SIG-M5 (cell line): ENCODE measurements around the gene CUL3.
"Not testable (repeated sequence)": the region's sequence is repeated elsewhere in the genome, so short reads cannot be mapped to it uniquely, and the experiment has no call there.

Experiments
- DNase-seq: peaks from one replicate; lab custom pipeline; 2025; lab: John Stamatoyannopoulos, UW

CUL3 gene

DNA sequence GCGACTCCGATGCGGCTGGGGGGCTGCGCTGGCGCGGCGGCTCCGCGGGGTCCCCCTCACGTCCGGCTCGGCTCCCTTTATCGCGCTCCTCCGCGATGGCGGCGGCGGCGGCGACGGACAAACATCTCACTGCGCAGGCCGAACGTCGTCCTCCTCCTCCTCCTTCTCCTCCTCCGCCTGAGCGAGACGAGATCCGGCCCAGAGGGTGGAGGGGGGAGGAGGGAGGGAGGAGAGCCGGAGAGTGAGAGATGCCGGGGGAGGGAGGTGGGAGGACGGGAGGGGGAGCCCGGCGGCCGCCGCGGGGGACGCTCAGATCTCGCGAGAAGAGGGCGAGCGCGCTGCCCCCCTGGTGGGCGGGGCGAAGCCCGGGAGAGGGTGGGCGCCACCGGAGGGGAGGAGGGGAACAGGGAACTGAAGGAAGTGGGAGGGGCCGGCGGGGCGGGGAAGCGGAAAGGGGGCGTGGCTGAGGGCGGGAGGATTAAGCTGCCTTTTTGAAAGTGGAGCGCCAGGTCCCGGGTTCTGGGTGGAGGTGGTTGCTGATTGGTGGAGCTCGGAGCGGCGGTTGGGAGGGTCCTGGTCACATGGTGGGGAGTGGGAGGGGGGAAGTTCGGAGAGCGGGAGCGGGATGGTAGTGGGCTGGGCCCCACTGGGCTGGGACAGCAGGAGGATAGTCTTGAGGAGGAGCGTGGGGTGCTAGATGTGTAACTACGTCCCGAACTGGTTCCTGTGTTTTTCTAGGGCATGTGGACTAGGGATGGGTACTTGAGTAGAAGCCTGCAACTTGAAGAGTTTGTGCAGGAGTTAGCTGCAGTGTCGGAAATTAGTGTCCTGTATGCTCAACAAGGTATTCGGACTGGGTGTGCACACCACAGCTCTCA is at the start of gene CUL3:
CUL3 (minus strand) TSS at position 153 of the 878 bp plus-strand sequence. CDS start 354 bp downstream, outside the sequence.
- DNase-seq, result peak; percentile 77

DNA sequence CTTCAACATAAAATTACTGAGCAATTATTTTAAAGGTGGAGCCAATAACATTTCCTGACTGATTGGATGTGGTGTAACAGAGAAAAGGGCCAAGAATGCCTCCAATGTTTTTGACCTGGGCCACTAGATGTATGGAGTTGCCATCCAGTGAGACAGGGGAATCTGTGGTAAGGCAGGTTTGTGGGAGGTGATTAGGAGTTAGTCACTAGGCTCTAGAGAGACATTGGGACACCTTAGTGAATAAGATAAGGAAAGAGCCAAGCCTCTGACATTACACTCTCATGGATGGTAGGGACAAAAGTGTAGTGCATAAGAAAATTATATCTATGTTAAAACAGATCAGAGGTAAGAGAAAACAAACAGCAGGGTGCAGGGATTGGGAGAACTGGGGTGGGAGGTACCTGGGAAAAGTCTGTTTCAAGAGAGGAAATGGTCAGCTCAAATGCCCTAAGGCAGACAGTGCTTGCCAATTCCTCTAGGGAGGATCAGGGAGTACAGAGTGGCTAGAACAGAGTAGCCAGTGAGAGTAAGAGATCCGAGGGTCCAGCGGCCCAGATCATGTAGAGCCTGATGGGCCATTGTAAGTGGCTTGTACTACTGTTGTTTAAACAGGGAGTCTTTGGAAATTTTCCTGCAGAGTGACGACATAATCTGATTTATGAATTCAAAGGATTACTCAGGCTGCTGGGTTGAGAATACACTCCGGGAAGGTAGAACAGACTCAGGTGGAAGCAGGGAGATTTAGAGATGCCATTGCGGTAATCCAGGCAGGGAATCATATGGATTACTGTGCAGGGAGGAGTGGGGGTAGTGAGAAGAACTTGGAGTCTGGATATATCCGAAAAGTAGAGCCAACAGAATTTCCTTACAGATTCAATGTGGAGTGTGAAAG is 45.7 kb upstream of the CUL3 start:
- DNase-seq, result no peak

DNA sequence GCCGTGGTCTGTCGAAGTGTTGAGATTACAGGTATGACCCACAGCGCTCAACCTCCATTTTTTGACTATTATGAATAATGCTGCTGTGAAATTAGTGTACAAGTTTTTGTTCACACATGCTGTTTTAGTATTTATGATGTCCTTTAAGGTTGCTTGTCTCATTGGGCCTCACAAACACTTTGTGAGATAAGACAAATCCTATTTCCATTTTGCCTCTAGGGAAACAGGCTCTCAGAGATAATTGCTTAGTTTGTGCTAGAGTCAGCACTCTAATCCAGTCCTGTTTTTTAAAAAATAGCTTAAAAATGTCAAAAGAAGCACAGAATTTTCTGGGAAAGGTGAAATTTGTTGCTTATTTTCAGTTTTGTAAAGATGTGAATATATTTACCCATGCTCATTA is 43.3 kb upstream of the CUL3 start:
- no peak for DNase-seq

DNA sequence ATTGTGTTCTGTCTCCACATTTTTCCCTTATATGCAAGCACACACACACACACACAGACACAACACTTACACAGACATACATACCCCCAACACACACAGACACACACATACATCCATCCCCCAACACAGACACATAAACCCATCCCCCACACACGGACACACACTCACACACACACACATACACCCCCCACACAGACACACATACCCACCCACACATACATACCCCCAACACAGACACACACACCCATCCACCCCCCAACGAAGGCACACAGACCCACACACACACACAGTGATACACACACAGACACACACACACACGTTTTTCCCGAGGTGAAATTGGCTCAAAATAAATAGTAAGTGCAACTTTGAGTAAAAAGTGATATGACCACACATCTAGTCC is 41.6 kb upstream of the CUL3 start:
- no peak for DNase-seq

DNA sequence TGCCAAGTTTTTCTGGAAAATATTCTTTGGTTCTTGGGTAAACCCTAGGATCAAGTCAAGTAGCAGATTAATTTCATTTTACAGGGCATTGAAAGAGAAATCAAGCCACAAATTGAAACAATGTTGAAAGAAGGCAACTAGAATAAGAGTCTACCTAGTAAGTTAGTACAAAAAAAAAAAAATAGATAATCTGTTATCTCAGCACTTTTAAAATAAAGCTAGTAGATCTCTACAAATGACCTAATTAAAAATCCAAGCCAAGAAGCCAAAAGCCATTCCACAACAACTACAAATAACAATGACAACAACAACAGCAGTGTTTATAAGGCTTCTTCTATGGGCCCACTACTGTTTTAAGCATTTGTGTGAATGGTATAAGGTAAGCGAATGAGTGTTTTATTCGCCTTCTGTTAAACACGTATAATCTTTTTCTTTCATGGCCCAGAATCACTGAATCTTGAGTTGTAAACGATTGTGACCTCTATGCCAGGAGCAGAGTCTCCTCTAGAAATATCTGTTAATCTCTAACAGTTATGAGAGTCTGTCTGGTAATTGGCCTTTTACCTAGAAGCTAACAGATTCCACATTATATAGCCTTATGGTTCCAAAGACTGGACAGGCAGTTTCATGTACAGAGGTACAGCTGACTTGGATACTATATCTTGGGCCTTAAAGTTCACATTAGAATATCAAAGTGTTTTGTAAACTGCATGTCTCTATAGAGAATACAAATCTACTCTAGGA is 28.6 kb upstream of the CUL3 start:
- DNase-seq, result no peak

DNA sequence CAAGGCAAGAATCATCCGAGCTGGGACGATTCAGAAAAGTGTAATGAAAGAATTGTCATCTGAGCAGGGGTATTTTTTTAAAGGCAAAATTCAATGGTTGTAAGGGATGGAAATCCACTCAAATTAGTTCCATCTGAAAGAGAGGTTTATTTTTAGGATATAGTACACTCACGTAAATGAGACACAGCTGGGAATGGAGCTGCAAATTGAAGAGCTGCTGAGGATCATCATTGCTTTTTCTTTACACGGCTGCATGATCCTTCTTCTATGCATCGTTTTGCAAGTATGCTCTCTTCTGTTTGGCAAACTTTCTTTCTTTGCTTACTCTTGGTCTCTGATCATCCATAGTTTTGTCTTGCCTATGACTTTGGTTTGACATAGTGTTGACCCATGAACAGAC is 27.4 kb upstream of the CUL3 start:
- no peak for DNase-seq

DNA sequence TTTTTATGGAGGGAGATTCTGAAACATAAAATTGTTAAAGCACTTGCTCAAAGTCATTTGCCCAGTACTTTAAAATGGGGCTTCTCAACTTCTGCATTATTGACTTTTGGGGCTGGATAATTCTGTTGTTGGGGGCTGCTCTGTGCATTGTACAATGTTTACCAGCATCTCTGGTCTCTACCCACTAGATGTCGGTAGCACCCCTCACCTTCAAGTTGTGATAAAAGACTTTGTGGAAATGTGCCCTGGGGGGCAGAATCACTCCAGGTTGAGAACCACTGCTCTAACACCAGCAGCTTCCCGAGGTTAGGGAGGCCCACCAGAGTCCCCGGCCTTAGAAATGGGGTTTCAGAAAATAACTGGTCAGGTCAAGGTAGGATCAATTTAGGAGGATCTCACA is 26.8 kb upstream of the CUL3 start:
- no peak for DNase-seq

DNA sequence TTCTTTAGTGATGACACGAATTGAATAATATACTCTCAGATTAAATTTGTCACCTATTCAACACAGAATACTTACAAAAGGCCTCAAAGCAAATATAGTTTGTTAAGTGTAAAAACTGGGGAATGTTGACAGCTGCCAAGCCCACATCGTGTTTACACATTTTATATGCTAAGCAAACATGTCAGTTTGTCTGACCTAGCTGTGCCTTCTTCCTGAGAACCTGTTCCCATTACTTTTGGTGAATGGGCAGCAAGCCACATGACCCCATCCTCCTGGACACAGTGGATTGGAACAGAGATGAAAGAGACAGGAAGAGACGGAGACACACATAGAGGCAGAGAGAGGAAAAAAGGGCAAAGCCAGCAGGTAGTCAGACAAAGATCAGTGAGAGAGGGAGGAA is 22.9 kb upstream of the CUL3 start:
- DNase-seq, result no peak

DNA sequence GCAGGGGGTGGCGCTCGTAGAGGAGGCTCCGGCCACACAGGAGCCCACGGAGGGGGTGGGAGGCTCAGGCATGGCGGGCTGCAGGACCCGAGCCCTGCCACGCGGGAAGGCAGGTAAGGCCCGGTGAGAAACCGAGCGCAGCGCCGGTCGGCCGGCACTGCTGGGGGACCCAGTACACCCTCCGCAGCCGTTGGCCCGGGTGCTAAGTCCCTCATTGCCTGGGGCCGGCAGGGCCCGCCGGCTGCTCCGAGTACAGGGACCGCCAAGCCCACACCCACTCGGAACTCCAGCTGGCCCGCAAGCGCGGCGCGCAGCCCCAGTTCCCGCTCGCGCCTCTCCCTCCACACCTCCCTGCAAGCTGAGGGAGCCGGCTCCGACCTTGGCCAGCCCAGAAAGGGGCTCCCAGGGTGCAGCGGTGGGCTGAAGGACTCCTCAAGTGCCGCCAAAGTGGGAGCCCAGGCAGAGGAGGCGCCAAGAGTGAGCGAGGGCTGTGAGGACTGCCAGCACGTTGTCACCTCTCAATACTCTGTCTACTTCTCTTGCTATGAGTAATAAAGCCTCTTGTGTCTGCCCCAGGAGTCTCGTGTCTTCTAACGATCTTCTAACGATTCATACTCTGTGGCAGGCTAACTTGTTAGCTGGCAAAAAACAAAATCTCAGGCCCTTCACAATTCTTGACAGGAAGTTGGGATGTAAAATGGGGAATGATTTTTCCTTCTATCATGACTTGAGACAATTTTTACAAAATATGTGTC is 18.8 kb upstream of the CUL3 start:
- DNase-seq, result not testable (repeated sequence)

DNA sequence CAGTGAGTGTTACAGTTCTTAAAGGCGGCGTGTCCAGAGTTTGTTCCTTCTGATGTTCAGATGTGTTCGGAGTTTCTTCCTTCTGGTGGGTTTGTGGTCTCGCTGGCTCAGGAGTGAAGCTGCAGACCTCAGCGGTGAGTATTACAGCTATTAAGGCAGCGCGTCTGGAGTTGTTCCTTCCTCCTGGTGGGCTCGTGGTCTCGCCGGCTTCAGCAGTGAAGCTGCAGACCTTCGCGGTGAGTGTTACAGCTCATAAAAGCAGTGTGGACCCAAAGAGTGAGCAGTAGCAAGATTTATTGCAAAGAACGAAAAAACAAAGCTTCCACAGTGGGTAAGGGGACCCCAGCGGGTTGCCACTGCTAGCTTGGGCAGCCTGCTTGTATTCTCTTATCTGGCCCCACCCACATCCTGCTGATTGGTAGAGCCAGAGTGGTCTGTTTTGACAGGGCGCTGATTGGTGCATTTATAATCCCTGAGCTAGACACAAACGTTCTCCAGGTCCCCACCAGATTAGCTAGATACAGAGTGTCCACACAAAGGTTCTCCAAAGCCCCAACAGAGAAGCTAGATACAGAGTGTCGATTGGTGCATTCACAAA is 17.7 kb upstream of the CUL3 start:
- DNase-seq, result not testable (repeated sequence)

DNA sequence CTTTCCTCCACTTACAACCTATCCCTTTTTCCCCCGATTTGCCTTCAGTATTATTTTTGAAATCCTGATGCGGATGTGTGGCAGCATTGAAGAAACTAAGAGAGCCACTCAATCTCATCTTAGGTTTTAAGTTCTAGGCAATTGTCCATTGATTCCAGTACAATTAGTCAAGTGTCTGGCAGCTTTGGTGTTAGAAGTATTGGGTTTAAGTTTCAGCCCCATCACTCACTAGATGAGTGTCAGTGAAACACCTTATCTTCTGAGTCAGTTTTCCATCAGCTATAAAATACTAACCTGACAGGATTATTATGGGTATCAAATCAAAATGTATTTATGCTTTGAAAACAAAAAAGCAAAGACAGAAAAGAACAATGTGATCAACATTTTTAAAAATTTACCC is 16.8 kb upstream of the CUL3 start:
- no peak for DNase-seq

DNA sequence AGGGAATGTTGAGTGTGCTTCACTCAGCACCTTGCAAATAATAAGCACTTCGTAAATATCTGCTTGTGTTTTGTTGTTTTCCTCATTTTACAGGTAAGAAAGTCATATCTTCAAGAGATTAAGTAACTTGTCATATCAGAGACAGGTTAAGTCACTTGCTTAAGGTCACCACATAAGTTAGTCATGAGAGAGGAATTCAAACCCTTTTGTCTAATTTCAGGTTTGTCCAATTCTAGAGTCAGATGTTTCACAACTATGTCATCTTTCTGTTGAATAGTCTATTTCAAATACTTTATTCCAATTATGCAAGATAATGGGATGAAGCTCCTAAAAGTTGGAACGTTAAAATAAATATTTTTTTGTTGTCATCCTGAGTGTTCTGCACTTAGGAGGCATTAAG is 13.5 kb upstream of the CUL3 start:
- no peak for DNase-seq

DNA sequence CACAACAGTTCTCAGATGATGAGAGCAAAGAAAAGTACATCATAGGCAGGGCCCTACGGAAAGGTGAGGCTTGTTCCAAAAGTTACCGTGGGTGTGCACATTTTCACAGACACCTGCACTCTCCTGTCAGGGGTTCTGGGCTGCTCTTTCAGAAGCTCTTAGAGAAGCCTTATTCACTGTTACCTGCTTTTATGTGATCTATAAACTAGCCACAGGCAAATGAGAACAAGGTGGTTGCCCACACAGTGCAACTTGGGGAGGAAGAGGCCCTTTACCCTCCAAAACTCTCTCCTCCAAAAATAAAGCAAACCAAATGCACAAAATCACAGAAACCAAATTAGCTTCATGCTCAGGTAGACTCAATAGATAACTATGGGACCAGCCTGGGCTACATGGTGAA is 11.1 kb upstream of the CUL3 start:
- DNase-seq, result no peak

DNA sequence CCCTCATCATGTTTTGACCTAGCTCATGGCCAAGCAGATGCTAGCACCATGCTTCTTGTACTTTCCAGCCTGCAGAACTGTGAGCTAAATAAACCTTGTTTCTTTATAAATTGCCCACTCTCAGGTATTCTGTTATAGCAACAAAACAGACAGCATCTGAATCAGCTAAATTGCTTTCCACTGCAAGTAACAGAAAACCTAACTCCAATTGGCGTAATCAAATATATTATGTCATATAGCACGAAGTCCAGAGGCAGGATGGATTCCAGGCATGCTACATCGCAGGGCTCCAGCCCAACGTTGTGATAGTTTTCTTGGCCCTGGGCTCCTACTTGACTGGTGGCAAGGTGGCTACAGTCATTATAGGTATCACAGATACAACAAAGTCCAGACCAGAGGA is 10.4 kb upstream of the CUL3 start:
- no peak for DNase-seq

DNA sequence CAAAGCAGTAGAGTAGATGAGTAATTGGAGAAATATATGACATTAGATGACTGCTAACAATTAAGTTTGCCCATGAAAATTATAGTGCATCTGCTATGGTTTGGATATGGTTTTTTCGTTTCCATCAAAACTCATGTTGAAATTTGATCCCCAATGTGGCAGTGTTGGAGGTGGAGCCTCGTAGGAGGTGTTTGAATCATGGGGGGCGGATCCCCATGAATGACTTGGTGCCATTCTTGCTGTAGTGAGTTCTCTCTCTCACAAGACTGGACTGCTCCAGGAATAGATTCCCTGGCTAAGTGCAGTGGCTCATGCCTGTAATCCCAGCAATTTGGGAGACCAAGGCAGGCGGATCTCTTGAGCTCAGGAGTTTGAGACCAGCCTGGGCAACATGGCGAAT is 9.7 kb upstream of the CUL3 start:
- DNase-seq, result no peak

DNA sequence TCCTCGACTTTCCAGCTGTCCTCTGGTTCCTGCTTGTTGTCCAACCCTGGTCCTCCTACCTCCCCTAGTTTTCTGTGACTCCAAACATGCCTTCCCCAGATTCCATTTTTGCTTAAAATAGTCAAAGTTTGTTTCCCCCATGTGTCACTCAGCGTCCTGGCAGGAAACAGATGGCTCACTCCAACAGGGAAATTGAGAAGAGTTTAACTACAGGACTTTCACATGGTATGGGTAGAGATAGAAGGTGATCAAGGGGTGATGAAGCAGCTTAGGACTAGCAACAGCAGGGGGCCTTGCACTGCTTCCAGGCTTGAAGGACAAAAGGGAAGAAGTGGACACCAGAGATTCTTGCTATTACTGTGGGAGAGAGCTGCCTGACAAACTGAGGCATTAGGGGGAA is 6.1 kb upstream of the CUL3 start:
- no peak for DNase-seq

DNA sequence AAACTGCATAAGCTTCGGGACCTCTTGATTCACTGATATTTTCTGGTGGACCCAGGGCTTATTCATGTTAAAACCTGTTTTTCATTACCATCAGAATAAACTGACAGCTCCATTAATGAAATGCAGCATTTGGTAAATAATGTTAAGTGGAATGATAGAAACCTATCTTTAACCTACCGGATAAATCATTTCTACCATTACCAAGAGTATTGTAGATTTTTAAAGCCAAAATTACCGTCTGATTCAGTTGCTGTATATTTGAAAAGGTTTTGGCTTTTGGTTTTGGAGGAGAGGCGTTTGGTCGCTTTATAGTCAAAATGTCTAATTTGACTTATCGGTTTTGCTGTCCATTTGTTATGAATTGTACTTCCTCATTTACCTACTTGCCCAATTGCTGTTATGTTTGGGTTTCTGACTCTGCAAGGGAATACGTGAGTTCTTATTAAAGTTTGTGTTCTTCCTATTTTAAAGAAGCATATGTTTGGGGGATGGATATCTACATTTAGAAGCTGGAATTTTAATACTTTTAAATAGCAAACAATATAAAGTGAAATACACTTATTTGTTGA is 1.0 kb upstream of the CUL3 start:
- DNase-seq, result peak; percentile 46

DNA sequence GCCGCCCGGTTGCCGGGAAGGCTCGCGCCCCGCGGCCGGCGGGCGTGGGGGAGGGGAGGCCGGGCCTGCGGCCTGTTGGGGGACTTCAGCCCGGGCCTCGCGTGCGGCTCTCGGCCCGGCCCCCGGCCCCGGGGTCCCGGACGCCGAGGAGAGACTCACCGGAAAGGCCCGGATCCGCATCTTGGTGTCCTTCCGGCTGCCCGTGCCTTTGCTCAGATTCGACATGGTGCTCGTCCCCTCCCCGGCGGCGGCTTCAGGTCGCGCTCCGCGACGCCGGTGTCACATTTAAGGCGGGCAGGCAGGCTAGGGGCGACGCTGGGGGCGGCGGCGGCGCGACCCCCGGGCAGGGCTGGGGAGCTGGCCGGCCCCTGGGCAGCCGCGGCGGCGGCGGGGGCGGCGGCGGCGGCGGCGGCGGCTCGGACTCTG is 365 bp downstream of the CUL3 start:
- no peak for DNase-seq

DNA sequence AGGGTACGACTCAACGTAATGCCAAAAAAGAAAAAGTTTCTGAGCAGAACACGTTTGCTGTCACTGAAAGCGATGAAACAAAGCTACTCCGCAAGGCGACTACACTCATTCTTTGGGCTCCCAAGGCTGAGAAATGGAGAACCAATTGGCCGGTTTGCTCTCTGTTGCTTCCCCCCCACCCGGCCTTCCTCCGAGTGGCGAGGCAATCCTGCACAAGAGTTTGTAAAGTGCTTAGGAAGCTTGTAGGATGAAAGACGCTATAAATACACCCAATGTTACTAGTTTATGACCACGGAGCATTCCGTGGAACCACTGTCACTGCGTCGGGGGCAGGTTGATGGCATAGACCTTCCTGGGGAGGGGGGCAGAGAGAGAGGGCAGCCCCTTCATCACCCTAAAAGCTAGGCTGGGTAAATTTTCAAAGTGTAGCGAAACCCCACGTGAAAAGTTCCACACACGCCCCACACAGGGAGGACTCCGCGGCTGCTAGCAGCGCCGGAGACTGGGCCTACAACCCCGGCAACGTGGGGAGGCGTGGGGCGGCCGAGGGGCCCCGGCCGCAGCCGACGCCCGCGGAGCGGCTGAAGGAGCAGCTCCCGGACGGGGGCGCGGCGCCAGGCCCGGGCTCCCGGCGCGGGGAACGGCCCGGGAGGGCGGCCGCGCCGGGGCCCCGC is 915 bp downstream of the CUL3 start:
- no peak for DNase-seq

DNA sequence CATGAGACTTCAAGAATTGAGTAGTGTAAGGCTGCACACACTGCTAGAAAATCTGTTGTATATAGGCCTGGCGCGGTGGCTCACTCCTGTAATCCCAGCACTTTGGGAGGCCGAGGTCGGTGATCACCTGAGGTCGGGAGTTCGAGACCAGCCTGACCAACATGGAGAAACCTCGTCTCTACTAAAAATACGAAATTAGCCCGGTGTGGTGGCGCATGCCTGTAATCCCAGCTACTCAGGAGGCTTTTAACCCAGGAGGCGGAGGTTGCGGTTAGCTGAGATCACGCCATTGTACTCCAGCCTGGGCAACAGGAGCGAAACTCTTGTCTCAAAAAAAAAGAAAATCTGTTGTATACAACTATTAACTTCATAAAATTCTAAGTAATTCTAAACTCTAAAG is 2.1 kb downstream of the CUL3 start:
- not testable (repeated sequence) for DNase-seq
